Keratinocyte (primary cell): ENCODE measurements around the gene MACF1. TPM values are rescaled to one million over a fixed set of nuclear protein-coding genes. Genes with fewer than 3 reads are reported as not detected.

Experiments used
- DNase-seq: peaks from one replicate; pipeline ENCODE4 v3.0.0-alpha.2; 2011; ENCODE audit warnings: low read depth, missing footprints, low spot score
- FAIRE-seq: peaks from 2 replicates; lab custom pipeline; 2011; peaks lifted over from hg19 to GRCh38; lab: Jason Lieb, UNC
- H2AFZ ChIP-seq: 2 replicates; pipeline ENCODE4 v1.6.0; 2012; ENCODE audit warnings: low read length, control low read depth, inconsistent platforms; ENCODE audit not compliant: control insufficient read depth
- H3K27ac ChIP-seq: 2 replicates; pipeline ENCODE4 v1.5.1; 2011; ENCODE audit warnings: low read length; ENCODE audit not compliant: control insufficient read depth, insufficient read depth
- H3K27me3 ChIP-seq: 3 replicates; pipeline ENCODE4 v1.6.0; 2011; ENCODE audit warnings: low read length; ENCODE audit not compliant: control insufficient read depth, insufficient read depth; ENCODE audit errors: extremely low read depth
- H3K36me3 ChIP-seq, 2 experiments: 2 replicates in 1 of 2; 3 replicates in 1 of 2; pipeline ENCODE4 v1.5.1; 2011; ENCODE audit warnings: low read length in 2 of 2, mild to moderate bottlenecking in 1 of 2; ENCODE audit not compliant: control insufficient read depth in 2 of 2, insufficient read depth in 2 of 2; ENCODE audit errors: extremely low read depth in 1 of 2
- H3K4me1 ChIP-seq: 3 replicates; pipeline ENCODE4 v1.5.1; 2011; ENCODE audit warnings: low read length; ENCODE audit not compliant: control insufficient read depth, insufficient read depth; ENCODE audit errors: extremely low read depth
- H3K4me2 ChIP-seq: 3 replicates; pipeline ENCODE4 v1.6.0; 2011; ENCODE audit warnings: low read depth, low read length; ENCODE audit not compliant: control insufficient read depth, insufficient read depth; ENCODE audit errors: extremely low read depth
- H3K4me3 ChIP-seq, 3 experiments: fragments of 200-600 bp in 1 of 3; sonication (generic) in 1 of 3; 2 replicates in 2 of 3; 3 replicates in 1 of 3; pipeline ENCODE4 v1.5.1; 2011 to 2016; ENCODE audit warnings: low read length in 3 of 3, mild to moderate bottlenecking in 3 of 3, control low read depth in 2 of 3, inconsistent platforms in 1 of 3, low read depth in 1 of 3, mixed read lengths in 1 of 3, mixed run types in 1 of 3, moderate library complexity in 1 of 3; ENCODE audit not compliant: control insufficient read depth in 2 of 3, insufficient read depth in 2 of 3; ENCODE audit errors: extremely low read depth in 1 of 3
- H3K79me2 ChIP-seq: 2 replicates; pipeline ENCODE4 v1.6.0; 2012; ENCODE audit warnings: low read length; ENCODE audit not compliant: control insufficient read depth, insufficient read depth
- H3K9ac ChIP-seq: 3 replicates; pipeline ENCODE4 v1.6.0; 2011; ENCODE audit warnings: low read length; ENCODE audit not compliant: control insufficient read depth, insufficient read depth; ENCODE audit errors: extremely low read depth
- H3K9me1 ChIP-seq: 3 replicates; pipeline ENCODE4 v1.6.0; 2011; ENCODE audit warnings: low read length; ENCODE audit not compliant: control insufficient read depth, insufficient read depth; ENCODE audit errors: extremely low read depth
- H3K9me3 ChIP-seq: 2 replicates; pipeline ENCODE4 v1.5.1; 2012; ENCODE audit warnings: low read depth, low read length; ENCODE audit not compliant: control insufficient read depth
- H4K20me1 ChIP-seq: 3 replicates; pipeline ENCODE4 v1.6.0; 2011; ENCODE audit warnings: low read length; ENCODE audit not compliant: control insufficient read depth, insufficient read depth; ENCODE audit errors: extremely low read depth
- CTCF ChIP-seq, 3 experiments: IDR thresholded peaks in 1 of 3; conservative IDR thresholded peaks in 1 of 3; optimal IDR thresholded peaks in 1 of 3; 2 replicates in 2 of 3; 3 replicates in 1 of 3; pipeline versions ENCODE3 to v1.5.1; 2011; ENCODE audit warnings: low read length in 3 of 3, mild to moderate bottlenecking in 3 of 3, moderate library complexity in 2 of 3, control low read depth in 1 of 3, inconsistent platforms in 1 of 3; ENCODE audit not compliant: insufficient read depth in 2 of 3; ENCODE audit errors: extremely low read depth in 1 of 3
- EZH2 ChIP-seq: IDR thresholded peaks from one replicate; pipeline ENCODE4 v1.6.1; 2012; ENCODE audit warnings: inconsistent platforms, mild to moderate bottlenecking, low read length, moderate library complexity
- dilution Hi-C: fragments of 300-500 bp; cut with MboI; formaldehyde crosslinking; loops from one replicate; pipeline ENCODE4 v1.7.0; 2020; ENCODE audit warnings: low sequenced_read_pairs; ENCODE audit not compliant: extremely low pct_ligation_motif_present
- polyA plus RNA-seq, 5 experiments: library from polyadenylated mRNA; depleted of rRNA in 3 of 5; stranded (reverse) in 3 of 5; stranded (forward) in 1 of 5; unstranded in 1 of 5; fragments of >200 nt; gene quantifications; 1 replicate in 1 of 5; 2 replicates in 3 of 5; 3 replicates in 1 of 5; pipeline versions ENCODE4 v1.2.1 to v1.2.3, GENCODE V29; 2011 to 2012; ENCODE audit warnings: missing spikeins in 2 of 5, low read depth in 1 of 5, low replicate concordance in 1 of 5

The MACF1 gene
- polyA plus RNA-seq, 1 donor (not counting 4 experiments of a cell fraction or from before 2014, with no cell fraction given), result 111 TPM

GRCh38 chr1:39224295-39224829 lies 19.9 kb downstream of the MACF1 start:
- Histone ChIP-seq H3K4me3 (no peak overlapping the region), H3K27ac (no peak overlapping the region), H3K36me3 (no peaks in the 10 kb centered on the region), H3K27me3 (no peaks in the 10 kb centered on the region), H3K4me2 (no peak overlapping the region), H3K9ac (no peak overlapping the region), H2AFZ (no peak overlapping the region), H3K9me1 (no peaks in the 10 kb centered on the region), H3K79me2 (peaks cover 94% of the 10 kb centered on the region), H3K4me1 (peaks cover 5% of the 10 kb centered on the region), H4K20me1 (peaks cover 30% of the 10 kb centered on the region), H3K9me3 (no peaks in the 10 kb centered on the region)
- dilution Hi-C loops, result no loop called here
- DNase-seq (no peak), FAIRE-seq (no peak)
- TF ChIP-seq CTCF (optimal IDR thresholded peaks at IDR 0.05 in 1 of 3, IDR thresholded peaks at IDR 0.05 in 1 of 3, conservative IDR thresholded peaks at IDR 0.05 in 1 of 3; ENCODE audit: extremely low read depth in 1 of 3, insufficient read depth in 2 of 3, low read length in 3 of 3) (no peak), EZH2 (no peak)

- no peaks in the 10 kb centered on the region for H3K27me3 ChIP-seq
- no peak overlapping the region for H3K27ac ChIP-seq
- H3K9me1 ChIP-seq, result peaks cover 3% of the 10 kb centered on the region
- no peak for TF ChIP-seq EZH2
- TF ChIP-seq CTCF (optimal IDR thresholded peaks at IDR 0.05 in 1 of 3, IDR thresholded peaks at IDR 0.05 in 1 of 3, conservative IDR thresholded peaks at IDR 0.05 in 1 of 3; ENCODE audit: extremely low read depth in 1 of 3, insufficient read depth in 2 of 3, low read length in 3 of 3), result no peak
- FAIRE-seq (no peak), DNase-seq (no peak)
- peaks cover 89% of the 10 kb centered on the region for H3K79me2 ChIP-seq
- no peak overlapping the region for H3K9ac ChIP-seq
- peaks cover 16% of the 10 kb centered on the region for H3K4me1 ChIP-seq
- no peaks in the 10 kb centered on the region for H3K9me3 ChIP-seq
- no peak overlapping the region for H3K4me3 ChIP-seq
- dilution Hi-C loops, result no loop called here
- H3K4me2 ChIP-seq, result no peak overlapping the region
- no peak overlapping the region for H2AFZ ChIP-seq
- H4K20me1 ChIP-seq, result peaks cover 25% of the 10 kb centered on the region
- H3K36me3 ChIP-seq, result peaks cover 0 to 5% of the 10 kb centered on the region in 2 experiments
These were observed 22.3 kb downstream of the MACF1 start for GRCh38 chr1:39226836-39227235.
